ENCODE results near the gene CDC42SE2.
A peak's percentile ranks its signal among the peaks of the same experiment; 100 is the strongest.

DNA sequence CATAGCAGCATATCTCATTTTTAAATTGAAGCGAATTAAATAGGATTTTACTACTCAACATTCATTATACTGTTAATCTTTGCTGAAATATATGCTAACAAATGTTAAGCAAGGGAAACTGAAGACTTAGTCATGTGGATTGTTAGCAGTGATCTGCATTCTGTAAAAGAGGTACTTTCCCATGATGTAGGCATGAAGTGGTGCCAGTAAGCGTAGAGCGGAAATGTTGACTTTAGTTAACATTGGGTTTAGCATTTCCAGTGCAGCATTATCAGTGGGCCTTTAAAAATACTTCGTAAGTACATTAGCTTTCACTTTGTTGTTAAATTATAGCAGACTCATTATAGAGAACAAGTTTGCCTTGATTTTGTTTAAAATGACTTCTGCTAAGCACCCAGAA, 130.3 kb downstream of the CDC42SE2 start:
- TF ChIP-seq POLR2A (IDR thresholded peaks at IDR 0.05; ENCODE audit: low read depth, low read length) (no peak), POLR2AphosphoS5 (IDR thresholded peaks at IDR 0.05; ENCODE audit: low read depth, low read length) (peak; percentile 31; the same call in 1 of the 2 replicates), SPI1 (IDR thresholded peaks at IDR 0.05; ENCODE audit: low read depth, low read length) (peak; percentile 43), POU2F2 (IDR thresholded peaks at IDR 0.05; ENCODE audit: low read depth, low read length) (no peak), PAX5 (IDR thresholded peaks at IDR 0.05; ENCODE audit: insufficient read depth, low read length, severe bottlenecking) (no peak), TAF1 (IDR thresholded peaks at IDR 0.05; ENCODE audit: low read depth, low read length) (no peak)
